Progenitor cell of endocrine pancreas (in vitro differentiated cells): ENCODE results near the gene FMO4. TPM values are rescaled to one million over a fixed set of nuclear protein-coding genes. Genes with fewer than 3 reads are reported as not detected.
"Not testable (repeated sequence)": the region's sequence is repeated elsewhere in the genome, so short reads cannot be mapped to it uniquely, and the experiment has no call there.

Source experiments
- DNase-seq: peaks from one replicate; pipeline ENCODE4 v3.0.0; 2021; ENCODE audit warnings: low spot score; ENCODE audit not compliant: unreplicated experiment
- H3K27ac Mint-ChIP-seq: 2 replicates; pipeline ENCODE4 v1.8.0; 2021; ENCODE audit warnings: mild to moderate bottlenecking, moderate library complexity, mixed read lengths
- H3K27me3 Mint-ChIP-seq: 2 replicates; pipeline ENCODE4 v1.8.0; 2021; ENCODE audit warnings: mixed read lengths
- H3K36me3 Mint-ChIP-seq: 2 replicates; pipeline ENCODE4 v1.8.0; 2022; ENCODE audit warnings: mixed read lengths; ENCODE audit not compliant: insufficient read depth
- H3K4me1 Mint-ChIP-seq: 2 replicates; pipeline ENCODE4 v1.8.0; 2021; ENCODE audit warnings: low read depth, mixed read lengths
- H3K4me3 Mint-ChIP-seq: 2 replicates; pipeline ENCODE4 v1.8.0; 2021; ENCODE audit warnings: low read depth, mild to moderate bottlenecking, moderate library complexity, mixed read lengths
- H3K9me3 Mint-ChIP-seq: 2 replicates; pipeline ENCODE4 v1.8.0; 2021; ENCODE audit warnings: low read depth, mixed read lengths
- CTCF ChIP-seq: fragments of 200-600 bp; sonication (generic); IDR thresholded peaks from one replicate; pipeline ENCODE4 v1.5.0; 2021; ENCODE audit warnings: antibody characterized with exemption, mild to moderate bottlenecking; ENCODE audit not compliant: unreplicated experiment
- total RNA-seq: library from RNA; stranded (reverse); gene quantifications from 2 replicates; pipeline ENCODE4 v1.2.1, GENCODE V29; 2021

FMO4 gene
- total RNA-seq, 1 donor from 2014 or later = 4.5 TPM

DNA sequence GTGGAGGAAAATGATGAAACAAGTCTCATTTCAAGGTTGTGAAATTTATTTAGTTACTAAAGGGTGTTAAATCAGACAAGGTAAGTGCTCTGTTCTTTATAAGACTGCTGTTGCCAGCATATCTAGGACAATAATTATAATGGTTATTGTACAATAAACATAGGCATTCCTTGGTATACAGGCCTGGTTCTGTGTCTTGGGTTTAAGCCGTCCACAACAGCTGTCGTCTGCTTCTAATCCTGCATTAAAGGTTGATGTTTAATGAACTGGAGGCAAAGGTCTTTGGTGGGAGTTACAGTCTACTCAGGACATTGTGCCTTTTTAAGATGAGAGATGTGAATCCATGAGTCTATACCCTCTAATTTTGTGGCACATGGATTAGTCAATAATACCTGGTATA is 23.4 kb upstream of the FMO4 start:
- no peak for TF ChIP-seq CTCF
- DNase-seq = no peak
- H3K4me1 Mint-ChIP-seq = no peaks in the 10 kb centered on the region
- H3K36me3 Mint-ChIP-seq = no peaks in the 10 kb centered on the region
- no peaks in the 10 kb centered on the region for H3K9me3 Mint-ChIP-seq
- no peak overlapping the region for H3K4me3 Mint-ChIP-seq
- no peak overlapping the region for H3K27ac Mint-ChIP-seq
- H3K27me3 Mint-ChIP-seq = no peaks in the 10 kb centered on the region

DNA sequence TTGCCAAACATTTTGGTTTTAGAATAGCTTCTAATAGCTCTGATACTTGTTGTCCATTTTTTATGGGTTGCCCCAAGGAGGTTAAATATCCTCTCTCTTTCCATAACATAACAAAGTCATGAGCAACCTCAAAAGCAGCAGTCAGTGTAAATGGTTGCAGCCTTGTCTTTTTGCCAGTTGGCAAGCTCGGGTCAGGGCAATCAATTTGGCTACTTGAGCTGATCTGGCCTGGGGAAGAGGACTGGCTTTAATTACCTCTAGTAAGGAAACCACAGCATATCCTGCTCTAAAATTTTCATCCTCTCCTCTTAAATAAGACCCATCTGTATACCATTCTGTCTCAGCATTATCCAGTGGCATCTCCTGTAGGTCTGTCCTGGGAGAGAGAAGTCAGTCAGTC is 21.2 kb upstream of the FMO4 start:
- Mint-ChIP-seq H3K27ac (no peak overlapping the region), H3K9me3 (no peaks in the 10 kb centered on the region), H3K27me3 (no peaks in the 10 kb centered on the region), H3K4me1 (peaks cover under 1% of the 10 kb centered on the region), H3K4me3 (no peak overlapping the region), H3K36me3 (no peaks in the 10 kb centered on the region)
- DNase-seq = no peak
- no peak for TF ChIP-seq CTCF

DNA sequence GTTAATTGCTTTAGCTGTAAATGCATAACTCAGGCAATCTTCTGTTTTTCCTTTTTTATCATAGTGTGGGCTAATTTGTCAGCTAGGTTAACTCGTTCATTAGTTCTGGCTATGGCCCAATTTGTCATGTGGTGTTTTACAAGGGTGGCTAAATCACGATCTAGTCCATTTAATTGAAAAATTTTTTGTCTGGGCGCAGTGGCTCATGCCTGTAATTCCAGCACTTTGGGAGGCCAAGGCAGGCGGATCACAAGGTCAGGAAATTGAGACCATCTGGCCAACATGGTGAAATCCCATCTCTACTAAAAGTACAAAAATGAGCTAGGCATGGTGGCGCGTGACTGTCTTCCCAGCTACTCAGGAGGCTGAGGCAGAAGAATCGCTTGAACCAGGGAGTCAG is 18.6 kb upstream of the FMO4 start:
- not testable (repeated sequence) for H3K27me3 Mint-ChIP-seq, H3K4me3 Mint-ChIP-seq, H3K9me3 Mint-ChIP-seq, H3K27ac Mint-ChIP-seq, H3K36me3 Mint-ChIP-seq, H3K4me1 Mint-ChIP-seq, DNase-seq

GRCh38 chr1:171295821-171296220 is 18.2 kb upstream of the FMO4 start:
- Mint-ChIP-seq H3K36me3 (no peaks in the 10 kb centered on the region), H3K4me1 (peaks cover 9% of the 10 kb centered on the region), H3K27ac (no peak overlapping the region), H3K27me3 (no peaks in the 10 kb centered on the region), H3K4me3 (no peak overlapping the region), H3K9me3 (peaks cover 9% of the 10 kb centered on the region)
- no peak for DNase-seq
- no peak for TF ChIP-seq CTCF

DNA sequence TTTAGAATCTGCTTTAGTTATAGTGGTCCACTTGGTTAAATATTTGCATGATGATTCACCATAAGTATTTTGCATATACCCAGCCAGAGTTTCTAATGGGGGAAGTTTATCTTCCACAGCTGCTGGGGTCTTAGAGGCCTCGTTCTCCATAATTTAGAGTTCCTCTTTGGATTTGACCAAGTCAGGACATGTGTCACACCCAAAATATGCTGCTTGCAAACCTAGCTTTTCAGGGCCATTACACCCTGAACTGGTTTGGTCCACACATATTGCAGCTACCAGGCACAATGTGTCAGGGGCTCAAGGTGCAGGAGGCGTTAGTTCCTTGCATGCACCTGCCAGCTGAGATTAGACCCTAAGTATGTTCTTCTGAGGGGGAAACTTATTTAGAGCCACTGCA is 17.1 kb upstream of the FMO4 start:
- no peak for TF ChIP-seq CTCF
- H3K9me3 Mint-ChIP-seq = peaks cover 17% of the 10 kb centered on the region
- peaks cover 9% of the 10 kb centered on the region for H3K4me1 Mint-ChIP-seq
- peaks cover 1% of the 10 kb centered on the region for H3K36me3 Mint-ChIP-seq
- DNase-seq = no peak
- H3K27ac Mint-ChIP-seq = no peak overlapping the region
- no peaks in the 10 kb centered on the region for H3K27me3 Mint-ChIP-seq
- H3K4me3 Mint-ChIP-seq = no peak overlapping the region

- Mint-ChIP-seq H3K27me3 (no peaks in the 10 kb centered on the region), H3K9me3 (peaks cover 27% of the 10 kb centered on the region), H3K4me1 (peaks cover 9% of the 10 kb centered on the region), H3K27ac (peak overlapping the region; percentile 90), H3K4me3 (no peak overlapping the region), H3K36me3 (peaks cover 3% of the 10 kb centered on the region)
- TF ChIP-seq CTCF = no peak
- DNase-seq = no peak
Measured at GRCh38 chr1:171298696-171299095, 15.3 kb upstream of the FMO4 start.
